Peyer's patch (tissue), 4 donors: ENCODE results near the gene CUL1. TPM values are rescaled to one million over a fixed set of nuclear protein-coding genes. Genes with fewer than 3 reads are reported as not detected.

Experiments
- DNase-seq, 3 donors: peaks; one replicate each; pipeline ENCODE4 v3.0.0-alpha.2; 2017 to 2019
- H3K27ac ChIP-seq, 4 donors: fragments of 200-600 bp; sonication (generic); one replicate each; pipeline ENCODE4 v1.5.1; 2016 to 2019
- H3K27me3 ChIP-seq, 2 donors: fragments of 200-600 bp; sonication (generic); one replicate each; pipeline ENCODE4 v1.5.1; 2019
- H3K36me3 ChIP-seq, 3 donors: fragments of 200-600 bp; sonication (generic); one replicate each; pipeline ENCODE4 v1.5.1; 2016 to 2019
- H3K4me1 ChIP-seq, 4 donors: fragments of 200-600 bp; sonication (generic); one replicate each; pipeline ENCODE4 v1.5.1; 2016 to 2019
- H3K4me3 ChIP-seq, 4 donors: fragments of 200-600 bp; sonication (generic); 1 replicate in 3 of 4; 2 replicates in 1 of 4; pipeline ENCODE4 v1.5.1; 2016 to 2019; ENCODE audit warnings: mild to moderate bottlenecking in 1 of 4
- H3K9me3 ChIP-seq, 4 donors: fragments of 200-600 bp; sonication (generic); one replicate each; pipeline ENCODE4 v1.5.1; 2016 to 2019; ENCODE audit warnings: mild to moderate bottlenecking in 1 of 4
- CTCF ChIP-seq, 6 experiments: fragments of 450-650 bp in 4 of 6; fragments of 200-600 bp in 2 of 6; sonication (generic) in 1 of 6; IDR thresholded peaks; one replicate each; pipeline ENCODE4 v1.5.1; 2017 to 2019; ENCODE audit warnings: antibody characterized with exemption in 6 of 6, mild to moderate bottlenecking in 3 of 6, moderate library complexity in 1 of 6
- POLR2A ChIP-seq, 2 donors: fragments of 450-650 bp; IDR thresholded peaks; one replicate each; pipeline ENCODE4 v1.5.1; 2017; ENCODE audit warnings: antibody characterized with exemption in 2 of 2, mild to moderate bottlenecking in 2 of 2, moderate library complexity in 2 of 2
- small RNA-seq, 2 donors: library from RNA; depleted of rRNA; stranded (forward); fragments of <200 nt; gene quantifications; one replicate each; pipeline ENCODE3, GENCODE V24; 2016
- total RNA-seq, 4 donors: library from RNA; depleted of rRNA; stranded (reverse); fragments of >200 nt; gene quantifications; one replicate each; pipeline ENCODE4 v1.1.0, GENCODE V29; 2016

The CUL1 gene
- total RNA-seq, 4 donors from 2014 or later = 29.5 to 86.6 (median 35.8) TPM

- no peak for DNase-seq
- TF ChIP-seq POLR2A (IDR thresholded peaks at IDR 0.05) (no peak), CTCF (IDR thresholded peaks at IDR 0.05) (no peak)
- Histone ChIP-seq H3K4me3 (no peak overlapping the region), H3K9me3 (no peaks in the 10 kb centered on the region), H3K27ac (no peak overlapping the region), H3K27me3 (no peaks in the 10 kb centered on the region), H3K4me1 (no peaks in the 10 kb centered on the region), H3K36me3 (no peaks in the 10 kb centered on the region)
Observed at GRCh38 chr7:148835854-148836253, 137.2 kb downstream of the CUL1 start.

GRCh38 chr7:148838905-148839304, 140.2 kb downstream of the CUL1 start:
- H3K36me3 ChIP-seq = no peaks in the 10 kb centered on the region
- H3K27me3 ChIP-seq = no peaks in the 10 kb centered on the region
- TF ChIP-seq POLR2A (IDR thresholded peaks at IDR 0.05) = no peak
- no peak for TF ChIP-seq CTCF (IDR thresholded peaks at IDR 0.05)
- H3K9me3 ChIP-seq = no peaks in the 10 kb centered on the region
- H3K27ac ChIP-seq = no peak overlapping the region
- H3K4me3 ChIP-seq = no peak overlapping the region
- DNase-seq = no peak
- H3K4me1 ChIP-seq = no peaks in the 10 kb centered on the region

- no peak for TF ChIP-seq POLR2A (IDR thresholded peaks at IDR 0.05)
- TF ChIP-seq CTCF (IDR thresholded peaks at IDR 0.05) = no peak
- Histone ChIP-seq H3K27me3 (no peaks in the 10 kb centered on the region), H3K4me1 (no peaks in the 10 kb centered on the region), H3K9me3 (no peaks in the 10 kb centered on the region), H3K27ac (no peak overlapping the region), H3K4me3 (no peak overlapping the region), H3K36me3 (no peaks in the 10 kb centered on the region)
- no peak for DNase-seq
Observed at GRCh38 chr7:148847815-148848734, 149.4 kb downstream of the CUL1 start.

GRCh38 chr7:148849393-148850098, 150.8 kb downstream of the CUL1 start:
- H3K4me1 ChIP-seq = no peaks in the 10 kb centered on the region
- no peaks in the 10 kb centered on the region for H3K36me3 ChIP-seq
- H3K27me3 ChIP-seq = no peaks in the 10 kb centered on the region
- no peaks in the 10 kb centered on the region for H3K9me3 ChIP-seq
- no peak overlapping the region for H3K4me3 ChIP-seq
- no peak for DNase-seq
- TF ChIP-seq POLR2A (IDR thresholded peaks at IDR 0.05) (no peak), CTCF (IDR thresholded peaks at IDR 0.05) (no peak)
- H3K27ac ChIP-seq = no peak overlapping the region

- TF ChIP-seq POLR2A (IDR thresholded peaks at IDR 0.05) = no peak
- no peak for TF ChIP-seq CTCF (IDR thresholded peaks at IDR 0.05)
- Histone ChIP-seq H3K4me1 (no peaks in the 10 kb centered on the region), H3K4me3 (no peak overlapping the region), H3K27ac (no peak overlapping the region), H3K36me3 (no peaks in the 10 kb centered on the region), H3K9me3 (no peaks in the 10 kb centered on the region), H3K27me3 (no peaks in the 10 kb centered on the region)
- no peak for DNase-seq
Observed at GRCh38 chr7:148850564-148850963, 151.9 kb downstream of the CUL1 start.

Small RNAs within 50 kb of the gene (small RNA-seq; reads per million reads assigned to genes)
- 0 reads per million in 2 donors for gene RNU7-20P

Other genes starting within 250 kb of the CUL1 start
- not detected for gene C7orf33, start 108.1 kb upstream of the CUL1 start, total RNA-seq
- 10 to 100 TPM in 1 of 4 donors, 1 to 10 TPM in 3; 7.4 to 30.5 (median 8.2) TPM for gene EZH2, start 185.4 kb downstream of the CUL1 start, total RNA-seq